ENCODE results near the gene GDI1. TPM values are rescaled to one million over a fixed set of nuclear protein-coding genes. Genes with fewer than 3 reads are reported as not detected.

Gene GDI1
- polyA plus RNA-seq, 1 donor (not counting 4 experiments of a cell fraction or from before 2014, with no cell fraction given), result 61.8 TPM

- no peak for FAIRE-seq
- peaks cover 0 to 5% of the 10 kb centered on the region in 2 experiments for H3K36me3 ChIP-seq (ENCODE audit: control insufficient read depth in 2 of 2, extremely low read depth in 1 of 2, insufficient read depth in 2 of 2, low read length in 2 of 2)
Observed at GRCh38 chrX:154469880-154470279, 32.9 kb downstream of the GDI1 start.

GRCh38 chrX:154470434-154470833 is 33.5 kb downstream of the GDI1 start:
- no peaks in the 10 kb centered on the region for H3K9me1 ChIP-seq (ENCODE audit: control insufficient read depth, extremely low read depth, insufficient read depth, low read length)
- H3K27me3 ChIP-seq (ENCODE audit: control insufficient read depth, extremely low read depth, insufficient read depth, low read length), result no peaks in the 10 kb centered on the region
- no peak overlapping the region for H3K27ac ChIP-seq (ENCODE audit: control insufficient read depth, insufficient read depth, low read length)
- no peak overlapping the region for H3K9ac ChIP-seq (ENCODE audit: control insufficient read depth, extremely low read depth, insufficient read depth, low read length)
- H3K36me3 ChIP-seq (ENCODE audit: control insufficient read depth in 2 of 2, extremely low read depth in 1 of 2, insufficient read depth in 2 of 2, low read length in 2 of 2), result peaks cover 0 to 5% of the 10 kb centered on the region in 2 experiments
- no peak for TF ChIP-seq EZH2 (IDR thresholded peaks at IDR 0.05; ENCODE audit: low read length)
- no peak for TF ChIP-seq CTCF (optimal IDR thresholded peaks at IDR 0.05 in 1 of 3, IDR thresholded peaks at IDR 0.05 in 1 of 3, conservative IDR thresholded peaks at IDR 0.05 in 1 of 3; ENCODE audit: extremely low read depth in 1 of 3, insufficient read depth in 2 of 3, low read length in 3 of 3)
- H3K4me3 ChIP-seq (ENCODE audit: control insufficient read depth in 2 of 3, extremely low read depth in 1 of 3, insufficient read depth in 2 of 3, low read depth in 1 of 3, low read length in 3 of 3), result no peak overlapping the region
- no peaks in the 10 kb centered on the region for H3K4me1 ChIP-seq (ENCODE audit: control insufficient read depth, extremely low read depth, insufficient read depth, low read length)
- H2AFZ ChIP-seq (ENCODE audit: control insufficient read depth, low read length), result no peak overlapping the region
- no peak for DNase-seq (ENCODE audit: low read depth, low spot score)
- dilution Hi-C loops (cut with MboI; ENCODE audit: extremely low pct_ligation_motif_present, low sequenced_read_pairs), result no loop called here
- no peak for FAIRE-seq
- no peaks in the 10 kb centered on the region for H4K20me1 ChIP-seq (ENCODE audit: control insufficient read depth, extremely low read depth, insufficient read depth, low read length)
- no peaks in the 10 kb centered on the region for H3K79me2 ChIP-seq (ENCODE audit: control insufficient read depth, insufficient read depth, low read length)
- no peak overlapping the region for H3K4me2 ChIP-seq (ENCODE audit: control insufficient read depth, extremely low read depth, insufficient read depth, low read depth, low read length)
- peaks cover 2% of the 10 kb centered on the region for H3K9me3 ChIP-seq (ENCODE audit: control insufficient read depth, low read depth, low read length)

More at GRCh38 chrX:154469880-154470279, 32.9 kb downstream of the GDI1 start:
- Histone ChIP-seq H3K4me3 (ENCODE audit: control insufficient read depth in 2 of 3, extremely low read depth in 1 of 3, insufficient read depth in 2 of 3, low read depth in 1 of 3, low read length in 3 of 3) (no peak overlapping the region), H3K4me1 (ENCODE audit: control insufficient read depth, extremely low read depth, insufficient read depth, low read length) (no peaks in the 10 kb centered on the region), H3K79me2 (ENCODE audit: control insufficient read depth, insufficient read depth, low read length) (no peaks in the 10 kb centered on the region), H3K27me3 (ENCODE audit: control insufficient read depth, extremely low read depth, insufficient read depth, low read length) (no peaks in the 10 kb centered on the region), H3K4me2 (ENCODE audit: control insufficient read depth, extremely low read depth, insufficient read depth, low read depth, low read length) (no peak overlapping the region), H3K9me1 (ENCODE audit: control insufficient read depth, extremely low read depth, insufficient read depth, low read length) (no peaks in the 10 kb centered on the region), H3K9me3 (ENCODE audit: control insufficient read depth, low read depth, low read length) (peaks cover 2% of the 10 kb centered on the region), H2AFZ (ENCODE audit: control insufficient read depth, low read length) (no peak overlapping the region), H3K9ac (ENCODE audit: control insufficient read depth, extremely low read depth, insufficient read depth, low read length) (no peak overlapping the region), H4K20me1 (ENCODE audit: control insufficient read depth, extremely low read depth, insufficient read depth, low read length) (no peaks in the 10 kb centered on the region), H3K27ac (ENCODE audit: control insufficient read depth, insufficient read depth, low read length) (no peak overlapping the region)
- no peak for DNase-seq (ENCODE audit: low read depth, low spot score)
- dilution Hi-C loops (cut with MboI; ENCODE audit: extremely low pct_ligation_motif_present, low sequenced_read_pairs), result no loop called here
- TF ChIP-seq CTCF (optimal IDR thresholded peaks at IDR 0.05 in 1 of 3, IDR thresholded peaks at IDR 0.05 in 1 of 3, conservative IDR thresholded peaks at IDR 0.05 in 1 of 3; ENCODE audit: extremely low read depth in 1 of 3, insufficient read depth in 2 of 3, low read length in 3 of 3) (no peak), EZH2 (IDR thresholded peaks at IDR 0.05; ENCODE audit: low read length) (no peak)
